ENCODE measurements around the gene WARS2.

The WARS2 gene

DNA sequence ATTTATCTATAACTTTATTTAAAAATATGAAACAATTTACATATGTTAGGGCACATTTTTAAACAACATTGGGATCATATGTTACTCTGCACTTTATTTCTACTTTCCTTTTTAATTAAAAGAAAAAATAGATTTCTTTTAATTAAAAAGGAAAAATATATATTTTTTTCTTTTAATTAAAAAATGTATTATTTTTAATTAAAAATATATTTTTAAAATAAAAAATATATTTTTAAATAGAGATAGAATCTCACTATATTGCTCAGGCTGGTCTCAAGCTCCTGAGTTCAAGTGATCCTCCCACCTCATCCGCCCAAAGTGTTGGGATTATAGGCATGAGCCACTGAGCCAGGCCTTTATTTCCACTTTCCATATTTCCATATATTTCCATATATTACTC lies 36.7 kb downstream of the WARS2 start:
- TF ChIP-seq YY1 (IDR thresholded peaks at IDR 0.05; ENCODE audit: low read depth) (no peak), EP300 (IDR thresholded peaks at IDR 0.05; ENCODE audit: borderline replicate concordance) (no peak), TCF12 (IDR thresholded peaks at IDR 0.05; ENCODE audit: low read depth) (no peak), FOXM1 (IDR thresholded peaks at IDR 0.05; ENCODE audit: borderline replicate concordance, low read depth) (no peak), TAF1 (IDR thresholded peaks at IDR 0.05; ENCODE audit: low read depth) (no peak)
- TF ChIP-seq, protein P1, sequence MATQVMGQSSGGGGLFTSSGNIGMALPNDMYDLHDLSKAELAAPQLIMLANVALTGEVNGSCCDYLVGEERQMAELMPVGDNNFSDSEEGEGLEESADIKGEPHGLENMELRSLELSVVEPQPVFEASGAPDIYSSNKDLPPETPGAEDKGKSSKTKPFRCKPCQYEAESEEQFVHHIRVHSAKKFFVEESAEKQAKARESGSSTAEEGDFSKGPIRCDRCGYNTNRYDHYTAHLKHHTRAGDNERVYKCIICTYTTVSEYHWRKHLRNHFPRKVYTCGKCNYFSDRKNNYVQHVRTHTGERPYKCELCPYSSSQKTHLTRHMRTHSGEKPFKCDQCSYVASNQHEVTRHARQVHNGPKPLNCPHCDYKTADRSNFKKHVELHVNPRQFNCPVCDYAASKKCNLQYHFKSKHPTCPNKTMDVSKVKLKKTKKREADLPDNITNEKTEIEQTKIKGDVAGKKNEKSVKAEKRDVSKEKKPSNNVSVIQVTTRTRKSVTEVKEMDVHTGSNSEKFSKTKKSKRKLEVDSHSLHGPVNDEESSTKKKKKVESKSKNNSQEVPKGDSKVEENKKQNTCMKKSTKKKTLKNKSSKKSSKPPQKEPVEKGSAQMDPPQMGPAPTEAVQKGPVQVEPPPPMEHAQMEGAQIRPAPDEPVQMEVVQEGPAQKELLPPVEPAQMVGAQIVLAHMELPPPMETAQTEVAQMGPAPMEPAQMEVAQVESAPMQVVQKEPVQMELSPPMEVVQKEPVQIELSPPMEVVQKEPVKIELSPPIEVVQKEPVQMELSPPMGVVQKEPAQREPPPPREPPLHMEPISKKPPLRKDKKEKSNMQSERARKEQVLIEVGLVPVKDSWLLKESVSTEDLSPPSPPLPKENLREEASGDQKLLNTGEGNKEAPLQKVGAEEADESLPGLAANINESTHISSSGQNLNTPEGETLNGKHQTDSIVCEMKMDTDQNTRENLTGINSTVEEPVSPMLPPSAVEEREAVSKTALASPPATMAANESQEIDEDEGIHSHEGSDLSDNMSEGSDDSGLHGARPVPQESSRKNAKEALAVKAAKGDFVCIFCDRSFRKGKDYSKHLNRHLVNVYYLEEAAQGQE (IDR thresholded peaks at IDR 0.05; ENCODE audit: low read depth) = no peak
- TF ChIP-seq, protein P2, sequence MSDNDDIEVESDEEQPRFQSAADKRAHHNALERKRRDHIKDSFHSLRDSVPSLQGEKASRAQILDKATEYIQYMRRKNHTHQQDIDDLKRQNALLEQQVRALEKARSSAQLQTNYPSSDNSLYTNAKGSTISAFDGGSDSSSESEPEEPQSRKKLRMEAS (IDR thresholded peaks at IDR 0.05) = no peak
- TF ChIP-seq, protein P3, sequence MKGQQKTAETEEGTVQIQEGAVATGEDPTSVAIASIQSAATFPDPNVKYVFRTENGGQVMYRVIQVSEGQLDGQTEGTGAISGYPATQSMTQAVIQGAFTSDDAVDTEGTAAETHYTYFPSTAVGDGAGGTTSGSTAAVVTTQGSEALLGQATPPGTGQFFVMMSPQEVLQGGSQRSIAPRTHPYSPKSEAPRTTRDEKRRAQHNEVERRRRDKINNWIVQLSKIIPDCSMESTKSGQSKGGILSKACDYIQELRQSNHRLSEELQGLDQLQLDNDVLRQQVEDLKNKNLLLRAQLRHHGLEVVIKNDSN (IDR thresholded peaks at IDR 0.05) = no peak

DNA sequence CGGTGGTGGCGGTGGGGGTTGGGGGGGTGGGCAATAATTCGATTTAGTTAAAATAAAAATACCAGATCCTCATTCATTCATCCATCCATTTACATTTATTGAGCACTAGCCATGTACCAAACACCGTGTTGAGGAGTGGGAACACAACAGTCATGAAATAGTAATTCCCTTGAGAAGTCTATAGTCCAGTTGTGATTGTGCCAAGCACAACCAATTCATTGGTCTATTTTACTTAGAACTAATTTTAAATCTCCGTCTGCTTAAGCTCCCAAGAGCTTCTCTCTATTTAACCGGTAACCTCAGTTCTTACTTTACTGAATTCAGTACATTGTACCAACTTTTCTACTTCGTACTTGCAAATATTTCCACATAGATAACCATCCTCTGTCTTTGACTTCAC lies 38.4 kb downstream of the WARS2 start:
- no peak for TF ChIP-seq TEAD4 (IDR thresholded peaks at IDR 0.05)
- TF ChIP-seq EGR1 (IDR thresholded peaks at IDR 0.05) = no peak
- TF ChIP-seq RAD21 (IDR thresholded peaks at IDR 0.05; ENCODE audit: low read depth) = no peak
- TF ChIP-seq TAF1 (IDR thresholded peaks at IDR 0.05; ENCODE audit: low read depth) = no peak
- TF ChIP-seq, protein P3 (IDR thresholded peaks at IDR 0.05) = no peak
- TF ChIP-seq CREB1 (IDR thresholded peaks at IDR 0.05; ENCODE audit: low read depth) = no peak
- TF ChIP-seq ZBTB7A (IDR thresholded peaks at IDR 0.05; ENCODE audit: low read depth) = no peak
- TF ChIP-seq, protein P1 (IDR thresholded peaks at IDR 0.05; ENCODE audit: low read depth) = no peak
- TF ChIP-seq NFIC (IDR thresholded peaks at IDR 0.05) = no peak
- no peak for TF ChIP-seq FOXM1 (IDR thresholded peaks at IDR 0.05; ENCODE audit: borderline replicate concordance, low read depth)
- no peak for TF ChIP-seq CEBPB (IDR thresholded peaks at IDR 0.05)
- TF ChIP-seq EP300 (IDR thresholded peaks at IDR 0.05; ENCODE audit: borderline replicate concordance) = no peak
- TF ChIP-seq, protein P2 (IDR thresholded peaks at IDR 0.05) = no peak
- TF ChIP-seq YY1 (IDR thresholded peaks at IDR 0.05; ENCODE audit: low read depth) = no peak
- no peak for TF ChIP-seq TCF12 (IDR thresholded peaks at IDR 0.05; ENCODE audit: low read depth)

DNA sequence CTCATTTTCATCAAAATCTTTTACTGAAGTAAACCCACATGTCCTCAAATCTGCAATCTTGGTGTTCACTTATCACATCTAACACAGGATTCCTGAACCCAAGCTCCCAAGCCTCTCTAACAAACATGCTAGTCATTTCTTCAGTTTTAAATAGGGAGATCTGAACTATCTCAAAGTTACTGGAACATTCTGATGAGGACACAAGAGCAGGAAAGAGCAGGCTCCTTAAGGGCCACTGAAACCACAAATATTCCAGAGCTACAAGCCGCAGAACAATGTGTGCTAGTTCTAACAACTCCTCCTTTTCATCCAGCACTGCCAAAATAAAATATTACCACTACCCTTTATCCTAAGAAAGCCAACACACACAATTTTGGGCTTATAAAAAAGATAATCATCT lies 38.9 kb downstream of the WARS2 start:
- TF ChIP-seq TAF1 (IDR thresholded peaks at IDR 0.05; ENCODE audit: low read depth) (no peak), CEBPB (IDR thresholded peaks at IDR 0.05) (no peak), EP300 (IDR thresholded peaks at IDR 0.05; ENCODE audit: borderline replicate concordance) (no peak), TCF12 (IDR thresholded peaks at IDR 0.05; ENCODE audit: low read depth) (no peak), EGR1 (IDR thresholded peaks at IDR 0.05) (no peak), ZBTB7A (IDR thresholded peaks at IDR 0.05; ENCODE audit: low read depth) (no peak), NFIC (IDR thresholded peaks at IDR 0.05) (no peak), FOXM1 (IDR thresholded peaks at IDR 0.05; ENCODE audit: borderline replicate concordance, low read depth) (no peak)
- TF ChIP-seq, protein P3 (IDR thresholded peaks at IDR 0.05) = no peak

DNA sequence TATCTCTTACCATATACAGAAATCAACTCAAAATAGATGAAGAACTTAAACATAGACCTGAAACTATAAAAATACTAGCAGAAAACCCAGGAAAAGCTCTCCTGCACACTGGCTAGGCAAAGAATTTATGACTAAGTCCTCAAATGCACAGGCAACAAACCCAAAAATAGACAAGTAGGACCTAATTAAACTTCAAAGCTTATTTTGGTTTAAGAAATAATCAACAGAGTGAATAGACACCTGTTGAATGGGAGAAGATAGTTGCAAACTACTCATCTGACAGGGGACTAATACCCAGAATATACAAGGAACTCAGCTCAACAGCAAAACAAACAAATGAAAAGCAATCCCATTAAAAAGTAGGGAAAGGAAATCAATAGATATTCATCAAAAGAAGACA lies 40.7 kb downstream of the WARS2 start:
- TF ChIP-seq, protein P2 (IDR thresholded peaks at IDR 0.05) = no peak
- TF ChIP-seq TEAD4 (IDR thresholded peaks at IDR 0.05) (no peak), TAF1 (IDR thresholded peaks at IDR 0.05; ENCODE audit: low read depth) (no peak), FOXM1 (IDR thresholded peaks at IDR 0.05; ENCODE audit: borderline replicate concordance, low read depth) (no peak), YY1 (IDR thresholded peaks at IDR 0.05; ENCODE audit: low read depth) (no peak), CEBPB (IDR thresholded peaks at IDR 0.05) (no peak), NFIC (IDR thresholded peaks at IDR 0.05) (no peak), EGR1 (IDR thresholded peaks at IDR 0.05) (no peak), RAD21 (IDR thresholded peaks at IDR 0.05; ENCODE audit: low read depth) (no peak), CREB1 (IDR thresholded peaks at IDR 0.05; ENCODE audit: low read depth) (no peak), ZBTB7A (IDR thresholded peaks at IDR 0.05; ENCODE audit: low read depth) (no peak), EP300 (IDR thresholded peaks at IDR 0.05; ENCODE audit: borderline replicate concordance) (no peak), TCF12 (IDR thresholded peaks at IDR 0.05; ENCODE audit: low read depth) (no peak)
- TF ChIP-seq, protein P1 (IDR thresholded peaks at IDR 0.05; ENCODE audit: low read depth) = no peak
- TF ChIP-seq, protein P3 (IDR thresholded peaks at IDR 0.05) = no peak
